TTC549 (cell line): ENCODE results near the gene SLC9A9.

ENCODE experiments used
- FAIRE-seq: peaks from 2 replicates; lab custom pipeline; 2012; peaks lifted over from hg19 to GRCh38; lab: Jason Lieb, UNC

Gene SLC9A9

DNA sequence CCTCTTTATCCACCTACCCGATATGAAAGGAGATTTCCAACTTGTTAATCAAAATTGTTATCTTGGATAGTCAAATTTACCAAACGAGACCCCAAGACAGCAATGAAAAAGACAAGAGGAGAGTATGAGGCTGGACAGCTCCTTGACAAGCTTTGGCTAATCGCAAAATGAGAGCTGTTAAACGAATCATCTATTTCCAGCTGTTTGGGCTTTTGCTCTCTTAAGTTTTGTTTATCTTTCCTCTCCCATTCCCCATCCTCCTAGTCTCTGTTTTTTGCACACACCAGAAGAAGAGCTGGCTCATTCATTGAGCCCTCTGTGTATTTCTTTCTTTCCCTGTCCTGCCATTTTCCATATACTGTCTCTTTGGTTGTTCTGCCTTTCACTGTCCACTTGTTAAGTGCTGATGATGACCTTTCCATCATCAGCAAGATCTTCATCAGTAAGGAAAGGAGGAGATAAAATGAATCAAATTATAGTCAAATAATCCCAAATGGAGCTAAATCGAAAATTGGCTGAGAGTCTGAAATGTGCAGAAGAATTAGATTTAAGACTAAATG is 161.6 kb downstream of the SLC9A9 start:
- FAIRE-seq = no peak

DNA sequence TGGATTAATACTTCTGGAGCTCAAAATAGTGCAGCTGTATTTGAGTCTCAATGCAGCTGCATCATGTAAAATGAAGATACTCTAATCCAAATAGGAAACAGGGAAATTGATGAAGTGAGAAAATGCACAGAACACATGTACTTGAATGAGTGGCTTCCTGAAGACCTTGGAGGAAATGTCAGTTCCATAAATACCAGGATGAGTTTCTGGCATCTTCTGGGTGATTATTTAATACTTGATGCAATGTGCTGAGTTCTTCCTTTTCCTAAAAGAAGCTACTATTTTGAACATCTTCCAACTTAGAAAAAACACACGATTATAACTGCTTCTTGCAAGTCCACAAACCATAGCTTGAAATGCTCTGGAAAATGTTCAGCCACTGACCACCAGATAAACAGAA is 162.8 kb downstream of the SLC9A9 start:
- FAIRE-seq = no peak

DNA sequence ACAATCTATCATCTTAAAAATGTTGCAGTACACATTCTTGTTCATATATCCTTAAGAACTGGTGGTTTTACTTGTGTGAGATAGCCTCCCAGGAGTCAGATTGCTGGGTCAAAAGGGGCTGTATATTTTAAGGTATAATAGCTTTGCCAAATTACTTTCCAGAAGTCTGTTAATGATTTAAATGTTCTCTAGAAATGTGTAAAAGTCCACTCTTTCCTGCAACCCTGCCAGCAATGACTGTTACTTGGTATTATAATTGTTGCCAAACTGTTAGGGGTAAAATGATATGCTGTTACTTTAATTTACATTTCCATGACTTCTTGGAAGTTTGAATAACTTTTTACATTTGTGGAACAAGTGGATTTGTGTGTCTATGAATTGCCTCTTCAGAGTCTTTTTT is 170.8 kb downstream of the SLC9A9 start:
- FAIRE-seq = no peak

DNA sequence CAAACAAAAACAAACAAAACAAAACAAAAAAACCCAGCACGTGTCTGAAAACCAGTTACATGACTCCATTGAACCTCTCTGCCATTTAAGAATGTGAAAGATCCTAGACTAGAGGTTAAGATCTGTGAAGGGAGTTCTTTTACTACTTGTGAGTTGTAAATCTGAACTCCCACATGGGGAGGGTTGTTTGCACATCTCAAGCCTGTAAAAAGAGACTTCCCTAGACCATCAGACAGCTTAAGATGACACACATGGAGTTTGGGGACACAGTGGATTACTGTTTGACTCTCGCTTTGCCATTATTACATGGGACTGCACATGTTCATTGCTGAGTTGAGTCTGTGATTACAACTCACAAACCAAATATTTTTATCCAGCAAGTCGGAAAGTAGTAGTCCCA is 171.5 kb downstream of the SLC9A9 start:
- no peak for FAIRE-seq

DNA sequence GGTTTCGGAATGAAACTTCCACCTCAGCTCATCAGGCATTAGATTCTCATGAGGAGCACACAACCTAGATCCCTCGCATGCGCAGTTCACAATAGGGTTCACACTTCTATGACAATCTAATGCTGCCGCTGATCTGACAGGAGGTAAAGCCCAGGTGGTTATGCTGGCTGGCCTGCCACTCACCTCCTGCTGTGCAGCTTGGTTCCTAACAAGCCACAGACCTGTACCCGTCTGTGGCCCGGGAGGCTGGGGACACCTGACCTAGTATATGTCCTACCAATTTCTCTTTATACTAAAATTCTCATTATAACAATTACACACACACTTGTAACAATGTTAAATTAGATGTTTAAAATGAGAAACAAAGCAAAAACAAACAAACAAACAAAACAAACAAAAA is 172.2 kb downstream of the SLC9A9 start:
- FAIRE-seq = no peak

DNA sequence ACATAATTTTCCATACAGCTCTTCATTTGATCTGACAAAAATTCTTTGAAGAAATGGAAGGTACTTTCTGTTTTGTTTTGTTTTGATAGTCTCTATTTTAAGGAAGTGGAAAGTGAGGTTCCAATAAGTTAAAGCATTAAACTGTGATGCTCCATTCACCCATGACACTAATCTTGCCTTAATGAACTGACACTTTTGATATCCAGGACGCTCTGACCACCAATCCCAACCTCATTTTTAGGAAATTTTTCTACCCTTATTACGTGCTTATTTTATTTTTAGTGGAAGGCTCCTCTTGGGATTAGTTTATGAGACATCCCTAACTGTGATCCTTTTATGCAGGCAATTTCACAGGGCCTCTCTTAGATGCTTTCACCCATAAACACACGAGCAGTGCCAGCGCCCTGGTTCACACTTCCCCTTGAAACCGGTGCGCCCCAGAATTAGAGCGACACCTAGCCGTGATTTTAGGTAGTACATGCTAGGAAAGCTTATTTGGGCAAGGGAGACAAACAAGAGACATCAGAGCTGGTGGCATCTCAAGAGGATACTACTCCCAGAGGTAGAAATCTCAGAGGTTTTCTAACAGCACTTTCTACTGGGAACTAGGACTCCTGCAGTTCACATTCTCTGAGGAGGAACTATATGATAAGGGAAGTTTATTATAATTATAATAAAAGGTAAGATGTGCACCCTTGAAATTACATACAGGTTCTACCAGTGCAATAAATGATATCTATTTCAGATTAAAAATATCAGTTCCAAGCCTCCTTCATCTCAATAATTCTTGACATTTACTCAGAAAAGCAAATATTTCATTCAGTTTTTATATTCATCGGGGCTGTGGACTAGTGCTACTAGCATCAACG is 173.9 kb downstream of the SLC9A9 start:
- no peak for FAIRE-seq

DNA sequence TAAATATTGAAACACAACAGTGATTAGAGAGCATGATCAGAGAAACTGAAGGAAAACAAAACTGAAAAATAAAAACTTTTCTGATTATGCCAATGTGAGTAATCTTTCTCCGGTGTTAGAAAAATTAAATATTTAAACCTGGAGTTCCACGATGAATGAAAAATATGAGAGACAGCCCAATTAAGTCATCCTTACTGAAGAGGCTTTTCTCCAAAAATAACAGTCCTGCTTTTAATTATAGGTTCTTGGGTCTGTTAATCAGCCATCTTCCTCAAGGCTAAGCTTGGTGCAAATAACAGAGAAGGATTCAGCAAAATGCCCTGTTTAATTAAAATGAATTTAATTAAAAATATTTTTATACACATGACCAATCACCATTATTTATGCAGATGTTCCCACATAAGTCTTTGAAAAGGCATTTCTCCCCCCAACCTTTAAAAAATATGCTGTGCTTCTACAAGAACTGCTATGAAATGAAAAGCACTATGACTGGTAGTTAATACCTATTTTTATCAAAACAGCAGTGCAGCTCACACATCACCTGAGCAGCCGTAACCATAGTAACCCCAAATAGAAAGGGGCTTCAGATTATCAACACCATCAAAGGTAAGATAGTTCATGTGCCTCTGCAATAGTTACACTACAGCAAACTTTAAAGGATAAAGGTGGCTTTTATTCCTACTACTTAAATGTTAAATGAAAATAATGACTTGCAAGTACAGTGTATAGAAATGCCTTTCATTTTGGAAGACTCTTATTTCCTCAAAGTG is 175.7 kb downstream of the SLC9A9 start:
- FAIRE-seq = no peak

DNA sequence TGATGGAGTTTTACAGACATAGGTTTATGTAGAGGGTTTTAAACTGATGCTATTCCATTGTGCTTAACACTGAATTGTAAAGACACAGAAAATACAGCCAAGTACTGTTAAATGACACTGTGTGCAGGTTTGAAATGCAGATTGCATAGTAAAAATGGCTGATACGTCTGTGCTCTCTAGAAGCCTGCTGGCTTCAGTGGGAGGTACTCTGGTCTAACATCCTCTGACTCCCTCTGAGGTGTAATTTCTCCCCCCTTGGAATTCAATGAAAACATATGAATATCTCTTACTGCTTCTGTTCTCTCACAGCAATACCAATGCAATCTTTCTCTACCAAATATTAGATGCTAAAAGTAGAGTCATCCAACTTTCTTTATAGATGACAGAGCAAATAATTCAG is 176.6 kb downstream of the SLC9A9 start:
- no peak for FAIRE-seq

DNA sequence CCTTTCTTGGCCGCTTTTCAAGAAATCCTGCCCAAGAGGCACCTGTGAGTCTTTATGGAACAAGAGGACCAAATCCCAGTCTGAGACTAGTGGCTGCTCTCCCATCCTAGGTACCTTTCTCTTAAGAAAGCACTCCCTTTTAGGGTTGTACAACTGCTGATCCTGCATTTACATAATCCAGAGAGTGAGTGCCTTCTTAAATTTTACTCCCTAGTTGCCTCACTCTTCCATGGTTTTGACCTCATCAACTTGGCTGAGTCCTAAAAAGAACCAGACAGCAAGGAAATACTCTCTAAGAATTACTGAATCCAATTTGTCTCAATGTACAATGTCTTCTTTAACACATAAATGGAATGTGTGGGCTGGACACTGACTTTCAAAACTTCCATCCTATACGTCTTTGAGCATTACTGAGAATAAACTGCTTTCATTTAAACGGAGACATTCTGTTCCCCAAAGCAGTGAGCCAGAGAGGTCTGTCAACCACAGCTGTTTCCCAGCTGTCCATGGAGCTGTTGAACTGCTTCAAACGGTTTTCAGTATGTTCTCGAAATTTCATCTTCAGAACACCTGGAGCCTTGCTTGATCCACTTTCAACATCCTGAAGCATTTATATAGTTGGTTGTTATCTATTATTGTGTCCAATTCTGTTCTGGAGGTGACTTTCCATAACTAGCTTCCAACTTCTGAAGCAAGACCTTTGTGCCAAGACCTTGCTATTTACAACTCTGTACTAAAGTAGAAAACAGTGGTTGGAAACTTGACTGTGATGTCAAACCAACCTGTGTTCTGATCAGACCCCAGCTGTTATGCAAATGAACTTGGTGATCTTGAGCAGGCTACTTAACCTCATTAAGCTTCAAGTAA is 179.1 kb downstream of the SLC9A9 start:
- no peak for FAIRE-seq

DNA sequence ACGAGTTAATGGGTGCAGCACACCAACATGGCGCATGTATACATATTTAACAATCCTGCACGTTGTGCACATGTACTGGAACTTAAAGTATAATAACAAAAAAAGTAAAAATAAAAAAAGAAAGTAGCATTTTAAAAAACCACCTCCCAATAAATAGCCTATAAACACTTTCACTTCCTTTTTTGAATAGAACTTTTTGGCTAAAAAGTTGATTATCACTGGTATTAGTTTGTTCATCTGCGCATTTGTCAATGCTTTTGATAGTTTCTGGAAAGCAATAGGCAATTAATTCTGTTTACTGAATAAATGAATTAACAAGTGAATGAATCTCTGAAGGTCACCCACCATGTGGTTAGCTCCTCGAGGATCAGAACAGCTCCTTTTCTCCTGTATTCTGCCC is 179.9 kb downstream of the SLC9A9 start:
- no peak for FAIRE-seq

DNA sequence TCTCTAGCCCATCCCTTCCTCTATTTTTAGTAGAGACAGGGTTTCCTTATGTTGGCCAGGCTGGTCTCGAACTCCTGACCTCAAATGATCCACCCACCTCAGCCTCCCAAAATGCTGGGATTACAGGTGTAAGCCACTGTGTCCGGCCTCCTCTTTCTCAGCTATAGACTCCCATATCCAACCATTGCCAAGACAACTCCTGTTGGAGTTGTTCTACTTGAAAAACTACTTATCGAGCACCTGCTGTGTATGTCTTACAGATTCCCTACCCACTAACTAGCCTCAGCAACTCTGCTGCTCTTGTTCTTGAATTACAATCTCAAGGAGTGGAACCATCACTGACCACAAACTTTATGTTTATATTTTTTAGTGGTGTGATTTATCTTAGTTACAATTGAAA is 186.6 kb downstream of the SLC9A9 start:
- no peak for FAIRE-seq

DNA sequence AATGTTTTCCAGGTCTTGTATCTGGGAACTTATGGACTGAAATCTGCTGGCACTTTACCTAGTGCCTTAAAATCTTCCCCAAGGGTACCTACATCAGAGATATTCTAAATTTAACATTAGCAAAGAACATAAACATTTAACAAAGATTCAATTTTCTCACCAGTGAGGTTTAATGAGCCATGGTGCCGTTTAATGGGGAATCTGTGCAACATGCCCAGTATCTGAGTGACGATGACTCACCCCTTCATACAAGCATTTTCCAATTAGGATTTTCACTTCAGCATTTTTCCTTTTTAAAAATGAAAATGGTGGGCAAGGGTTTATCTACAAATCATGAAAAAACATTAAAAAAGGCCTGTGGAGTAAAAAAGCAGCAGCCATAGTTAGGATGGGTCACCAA is 189.4 kb downstream of the SLC9A9 start:
- no peak for FAIRE-seq

DNA sequence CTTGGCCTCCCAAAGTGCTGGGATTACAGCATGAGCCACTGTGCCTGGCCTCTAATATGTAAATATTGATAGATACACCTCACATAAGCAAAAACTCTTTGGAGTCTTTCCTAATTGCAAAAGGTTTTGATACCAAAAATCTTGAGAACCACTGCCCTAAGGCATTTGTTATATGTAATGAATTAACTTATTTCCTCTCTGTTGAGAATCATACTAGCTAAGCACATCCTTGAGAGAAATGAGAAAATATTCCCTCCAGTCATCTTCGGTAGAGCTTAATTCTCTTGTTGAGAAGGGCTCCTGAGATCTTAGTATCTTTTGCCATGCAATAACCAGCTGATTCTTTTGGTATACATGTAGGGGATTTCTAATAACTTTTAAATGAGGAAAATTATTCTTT is 190.2 kb downstream of the SLC9A9 start:
- no peak for FAIRE-seq

DNA sequence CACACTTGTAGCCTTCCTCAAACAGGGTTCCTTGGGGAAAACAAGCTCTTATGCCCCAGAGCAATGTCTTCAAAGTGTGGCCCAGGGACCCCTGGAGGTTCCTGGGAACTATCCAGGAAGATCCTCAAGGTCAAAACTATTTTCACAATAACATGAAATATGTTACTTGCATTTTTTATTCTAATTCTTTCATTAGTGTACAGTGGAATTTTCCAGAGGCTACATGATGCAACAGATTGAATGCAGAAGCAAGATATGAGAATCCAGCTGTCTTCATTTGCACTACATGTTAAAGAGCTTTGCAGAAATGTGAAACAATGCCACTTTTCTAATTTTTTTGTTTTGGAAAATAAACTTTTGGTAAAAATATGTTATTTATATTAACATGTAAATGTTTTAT is 190.9 kb downstream of the SLC9A9 start:
- FAIRE-seq = no peak

DNA sequence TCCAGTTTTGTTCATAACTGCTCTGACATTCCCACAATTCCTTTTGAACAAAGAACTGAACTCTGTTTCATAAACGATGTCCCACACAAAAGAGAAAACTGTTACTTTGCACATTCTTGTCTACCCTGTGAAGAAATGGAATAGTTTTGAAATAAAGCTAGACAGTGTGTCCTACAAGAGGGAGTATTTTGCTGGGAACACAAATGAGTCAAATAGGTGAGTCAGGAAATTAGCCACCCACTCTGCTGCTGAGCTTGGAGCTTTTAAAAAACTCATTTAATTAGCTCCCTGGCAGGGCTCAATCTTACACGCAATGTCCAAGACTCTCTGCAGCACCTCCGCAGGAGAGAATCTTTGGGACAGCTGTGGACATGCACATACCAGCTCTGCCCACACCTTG is 193.4 kb downstream of the SLC9A9 start:
- FAIRE-seq = no peak

DNA sequence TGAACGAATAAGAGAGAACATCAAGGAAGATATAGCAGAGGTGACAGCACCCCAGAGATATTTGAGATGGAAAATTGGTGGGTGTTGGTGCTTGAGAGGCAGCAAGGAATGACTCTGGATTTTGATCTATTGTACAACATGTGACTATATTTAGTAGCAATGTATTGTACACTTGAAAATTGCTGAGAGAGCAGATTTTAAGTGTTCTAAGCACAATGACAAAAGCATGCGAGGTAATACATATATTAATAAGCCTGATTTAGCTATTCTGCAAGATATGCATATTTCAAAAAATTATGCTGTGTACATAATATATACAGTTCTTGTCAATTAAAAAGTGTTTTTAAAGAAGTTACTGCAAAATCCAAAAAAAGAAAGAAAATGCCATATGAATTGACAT is 194.3 kb downstream of the SLC9A9 start:
- no peak for FAIRE-seq

DNA sequence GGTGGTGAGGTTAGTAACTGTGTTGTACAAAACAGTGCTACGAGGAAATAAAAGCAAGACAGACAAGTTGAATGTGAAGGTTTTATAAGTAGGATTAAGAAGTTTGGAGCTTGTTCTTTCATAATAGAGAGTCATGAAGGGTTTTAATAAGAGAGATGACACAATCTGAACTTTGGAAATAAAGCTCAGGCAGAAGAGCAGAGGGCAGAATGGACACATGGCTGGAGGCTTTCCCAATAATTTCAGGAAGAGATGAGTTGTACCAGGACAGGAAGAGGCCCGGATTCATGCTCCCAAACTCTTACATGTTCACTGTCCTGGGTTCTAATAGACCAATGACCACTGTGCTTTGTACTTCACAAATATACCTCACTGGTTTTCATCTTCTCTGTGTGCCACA is 194.8 kb downstream of the SLC9A9 start:
- no peak for FAIRE-seq

DNA sequence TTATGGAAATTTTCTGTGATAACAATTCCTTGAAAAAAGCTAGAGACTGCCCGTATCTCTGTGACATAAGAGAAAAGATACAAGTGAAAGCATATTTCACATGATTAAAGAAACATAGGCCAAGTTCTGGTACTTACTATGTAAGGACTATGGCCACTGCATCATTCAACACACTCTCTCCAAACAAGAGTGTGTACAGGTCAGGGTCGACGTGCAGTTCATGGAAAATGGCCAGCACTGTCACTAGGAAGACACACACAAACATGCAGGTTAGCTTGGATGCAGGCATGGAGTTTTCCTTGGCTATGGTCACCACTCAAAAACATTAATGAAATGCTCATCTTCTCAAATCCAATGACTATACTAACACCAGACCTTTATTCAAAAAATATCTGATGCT is 196.2 kb downstream of the SLC9A9 start:
- no peak for FAIRE-seq

DNA sequence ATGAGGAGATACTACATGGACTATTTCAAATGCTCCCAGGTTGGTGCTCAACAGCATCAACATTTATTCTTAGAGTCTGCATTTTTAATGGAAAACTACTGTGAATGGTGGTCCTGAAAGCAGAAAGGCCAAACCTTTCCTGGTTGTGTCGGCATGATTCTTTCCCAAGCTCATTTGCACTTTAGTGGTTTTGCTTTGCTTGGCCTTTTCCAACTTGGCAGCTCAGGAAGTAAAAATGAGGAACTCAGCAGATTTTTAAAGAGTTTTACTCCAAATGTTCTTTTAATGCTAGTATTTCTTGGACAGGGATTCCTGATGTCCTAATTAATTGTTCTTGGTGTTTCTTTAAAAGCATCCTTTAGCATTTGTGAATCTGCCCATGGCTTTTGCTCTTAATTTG is 197.4 kb downstream of the SLC9A9 start:
- FAIRE-seq = no peak

DNA sequence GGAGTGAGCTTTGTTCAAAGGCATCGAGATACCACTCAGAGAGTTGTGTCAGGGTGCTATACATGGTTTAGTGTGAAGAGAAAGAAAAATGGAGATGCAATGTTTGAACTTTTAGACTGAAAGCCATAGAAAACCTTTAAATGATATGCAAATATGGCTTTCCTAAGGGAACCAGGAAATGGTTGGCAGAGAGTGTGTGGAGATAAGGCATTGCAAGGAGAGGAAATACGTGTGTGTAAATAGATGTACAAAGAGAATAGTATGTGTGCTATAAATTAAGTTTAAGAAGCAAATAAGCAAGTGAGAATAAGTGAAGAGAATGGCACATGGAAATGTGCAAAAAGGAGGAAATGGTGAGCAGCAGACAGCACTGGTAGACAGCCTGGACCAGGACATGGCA is 198.1 kb downstream of the SLC9A9 start:
- FAIRE-seq = no peak

DNA sequence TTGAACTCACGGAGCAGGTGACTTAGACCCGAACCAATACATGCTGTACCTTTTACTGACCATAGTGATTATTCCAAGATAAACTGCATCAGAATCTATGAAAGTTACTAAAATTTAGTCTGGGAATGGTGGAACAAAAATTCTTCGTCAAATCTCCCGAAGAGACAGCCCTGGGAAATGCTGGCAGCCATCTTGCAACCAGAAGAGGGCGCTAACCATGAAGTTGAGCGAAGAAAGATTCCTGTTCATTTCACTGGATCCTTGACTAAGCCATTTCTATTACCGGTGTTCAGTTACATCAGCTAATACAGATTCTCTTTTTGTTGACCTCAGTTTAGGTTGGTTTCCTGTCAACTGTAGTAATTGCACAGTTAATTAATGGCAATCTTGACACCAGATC is 199.6 kb downstream of the SLC9A9 start:
- FAIRE-seq = no peak

DNA sequence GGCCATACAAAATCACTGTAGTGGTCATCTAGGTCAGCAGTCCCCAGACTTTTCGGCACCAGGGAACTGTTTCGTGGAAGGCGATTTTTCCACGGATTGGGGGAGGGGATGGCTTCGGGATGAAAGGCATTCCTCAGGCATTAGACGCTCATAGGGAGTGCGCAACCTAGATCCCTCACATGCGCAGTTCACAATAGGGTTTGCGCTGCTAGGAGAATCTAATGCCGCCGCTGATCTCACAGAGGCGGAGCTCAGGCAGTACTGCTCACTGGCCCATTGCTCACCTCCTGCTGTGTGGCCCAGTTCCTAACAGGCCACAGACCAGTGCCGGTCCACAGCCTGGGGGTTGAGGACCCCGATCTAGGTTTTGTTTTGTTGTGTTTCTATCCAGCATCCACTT is 200.1 kb downstream of the SLC9A9 start:
- FAIRE-seq = no peak
